Mesenchymal stem cell (in vitro differentiated cells and primary cell): ENCODE data around the gene NPIPB5. TPM values are rescaled to one million over a fixed set of nuclear protein-coding genes. Genes with fewer than 3 reads are reported as not detected.
"Not testable (repeated sequence)": the region's sequence is repeated elsewhere in the genome, so short reads cannot be mapped to it uniquely, and the experiment has no call there.

Experiments used
- DNase-seq: peaks from one replicate; pipeline ENCODE4 v3.0.0-alpha.2; 2013
- H2AFZ ChIP-seq: one replicate; pipeline ENCODE4 v1.6.1; 2013; ENCODE audit warnings: low read depth, mild to moderate bottlenecking, control low read depth, inconsistent platforms, low read length, moderate library complexity
- H2AK5ac ChIP-seq: 2 replicates; pipeline ENCODE4 v1.6.1; 2013; ENCODE audit warnings: low read length, moderate library complexity, mild to moderate bottlenecking, inconsistent platforms; ENCODE audit not compliant: severe bottlenecking
- H2BK120ac ChIP-seq: one replicate; pipeline ENCODE4 v1.6.1; 2013; ENCODE audit warnings: low read depth, mild to moderate bottlenecking, inconsistent platforms, low read length, moderate library complexity
- H2BK12ac ChIP-seq, 2 experiments: one replicate each; pipeline ENCODE4 v1.6.1; 2013; ENCODE audit warnings: inconsistent platforms in 2 of 2, low read length in 2 of 2, mild to moderate bottlenecking in 2 of 2, moderate library complexity in 2 of 2, control low read depth in 1 of 2
- H2BK15ac ChIP-seq: one replicate; pipeline ENCODE4 v1.6.1; 2013; ENCODE audit warnings: mild to moderate bottlenecking, low read depth, inconsistent platforms; ENCODE audit not compliant: poor library complexity, severe bottlenecking
- H2BK5ac ChIP-seq: 2 replicates; pipeline ENCODE4 v1.6.1; 2013; ENCODE audit warnings: low read depth, mild to moderate bottlenecking, low read length, control low read depth, inconsistent platforms; ENCODE audit not compliant: poor library complexity, severe bottlenecking
- H3K14ac ChIP-seq, 2 experiments: one replicate each; pipeline ENCODE4 v1.6.1; 2013; ENCODE audit warnings: inconsistent platforms in 2 of 2, low read length in 2 of 2, control low read depth in 1 of 2, mild to moderate bottlenecking in 1 of 2, moderate library complexity in 1 of 2
- H3K18ac ChIP-seq, 2 experiments: one replicate each; pipeline ENCODE4 v1.6.1; 2013; ENCODE audit warnings: inconsistent platforms in 2 of 2, low read length in 2 of 2, control low read depth in 1 of 2, low read depth in 1 of 2, mild to moderate bottlenecking in 1 of 2
- H3K23ac ChIP-seq, 2 experiments: one replicate each; pipeline ENCODE4 v1.6.1; 2013; ENCODE audit warnings: inconsistent platforms in 2 of 2, low read length in 2 of 2, mild to moderate bottlenecking in 2 of 2, moderate library complexity in 2 of 2, control low read depth in 1 of 2
- H3K27ac ChIP-seq: 2 replicates; pipeline ENCODE4 v1.5.1; 2013; ENCODE audit warnings: mild to moderate bottlenecking, moderate library complexity, low read length, control low read depth, inconsistent platforms; ENCODE audit not compliant: poor library complexity, severe bottlenecking
- H3K27me3 ChIP-seq, 2 experiments: 2 replicates each; pipeline versions ENCODE4 v1.6.1 to v1.7.0; 2013; ENCODE audit warnings: low read length in 2 of 2, mild to moderate bottlenecking in 2 of 2, moderate library complexity in 2 of 2, control low read depth in 1 of 2, inconsistent platforms in 1 of 2; ENCODE audit not compliant: control insufficient read depth in 1 of 2, insufficient read depth in 1 of 2
- H3K36me3 ChIP-seq, 2 experiments: 2 replicates each; pipeline versions ENCODE4 v1.6.1 to v1.7.0; 2013; ENCODE audit warnings: low read length in 2 of 2, control low read depth in 1 of 2, inconsistent platforms in 1 of 2, low read depth in 1 of 2, mild to moderate bottlenecking in 1 of 2; ENCODE audit not compliant: insufficient read depth in 2 of 2, control insufficient read depth in 1 of 2
- H3K4ac ChIP-seq, 2 experiments: one replicate each; pipeline ENCODE4 v1.6.1; 2013; ENCODE audit warnings: inconsistent platforms in 2 of 2, low read length in 2 of 2, mild to moderate bottlenecking in 2 of 2, moderate library complexity in 2 of 2, control low read depth in 1 of 2, low read depth in 1 of 2
- H3K4me1 ChIP-seq: 2 replicates; pipeline ENCODE4 v1.6.1; 2013; ENCODE audit warnings: low read depth, low read length, control low read depth; ENCODE audit not compliant: control insufficient read depth, insufficient read depth
- H3K4me2 ChIP-seq: 2 replicates; pipeline ENCODE4 v1.6.1; 2013; ENCODE audit warnings: low read length, mild to moderate bottlenecking, inconsistent platforms; ENCODE audit not compliant: poor library complexity, severe bottlenecking
- H3K4me3 ChIP-seq, 2 experiments: 2 replicates each; pipeline versions ENCODE4 v1.5.1 to v1.7.0; 2013; ENCODE audit warnings: low read length in 2 of 2, mild to moderate bottlenecking in 2 of 2, control low read depth in 1 of 2, low read depth in 1 of 2; ENCODE audit not compliant: insufficient read depth in 1 of 2
- H3K79me1 ChIP-seq: replicated peaks from 2 replicates; pipeline ENCODE4 v1.6.1; 2013; ENCODE audit warnings: mild to moderate bottlenecking, control low read depth, low read length, inconsistent platforms; ENCODE audit not compliant: poor library complexity, severe bottlenecking
- H3K9ac ChIP-seq: 2 replicates; pipeline ENCODE4 v1.7.0; 2013; ENCODE audit warnings: mild to moderate bottlenecking, low read length, moderate library complexity
- H3K9me3 ChIP-seq: 2 replicates; pipeline ENCODE4 v1.7.0; 2013; ENCODE audit warnings: mild to moderate bottlenecking, low read length; ENCODE audit not compliant: control insufficient read depth
- H4K8ac ChIP-seq: one replicate; pipeline ENCODE4 v1.6.1; 2013; ENCODE audit warnings: inconsistent platforms, mild to moderate bottlenecking, low read length, moderate library complexity
- H4K91ac ChIP-seq: one replicate; pipeline ENCODE4 v1.6.1; 2013; ENCODE audit warnings: mild to moderate bottlenecking, low read length, inconsistent platforms
- WGBS: methylation state at CpG from one replicate; pipeline ENCODE4 v1.1.7; 2013; ENCODE audit warnings: mixed read lengths; 5-methylcytosine and 5-hydroxymethylcytosine counted together
- small RNA-seq: library from polyadenylated mRNA; stranded (forward); fragments of <200 nt; extraction: miRNeasy Mini kit (QIAGEN cat#:217004); gene quantifications from one replicate; pipeline ENCODE3, GENCODE V24; 2013; ENCODE audit warnings: low read depth

Gene NPIPB5

DNA sequence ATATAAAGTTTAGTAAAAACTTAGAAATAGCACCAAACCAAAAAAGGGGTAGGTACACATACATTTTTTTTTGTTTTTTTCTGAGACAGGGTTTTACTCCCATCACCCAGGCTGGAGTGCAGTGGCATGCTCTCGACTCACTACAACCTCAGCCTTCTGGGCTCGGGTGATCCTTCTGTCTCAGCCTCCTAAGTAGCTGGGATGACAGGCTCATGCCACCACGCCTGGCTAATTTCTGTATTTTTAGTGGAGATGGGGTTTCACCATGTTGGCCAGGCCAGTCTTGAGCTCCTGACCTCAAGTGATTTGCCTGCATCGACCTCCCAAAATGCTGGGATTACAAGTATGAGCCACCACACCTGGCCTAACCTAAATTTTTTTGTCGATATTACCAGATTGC, 41.0 kb downstream of the NPIPB5 start:
- not testable (repeated sequence) for H3K23ac ChIP-seq, H3K9ac ChIP-seq, H3K4me3 ChIP-seq, H2AK5ac ChIP-seq, H3K18ac ChIP-seq, H3K27ac ChIP-seq, H3K4me2 ChIP-seq, H3K36me3 ChIP-seq, H3K79me1 ChIP-seq, H3K4me1 ChIP-seq, H3K4ac ChIP-seq, H2BK15ac ChIP-seq, H3K9me3 ChIP-seq, H2BK12ac ChIP-seq, H4K8ac ChIP-seq, H3K14ac ChIP-seq, H2BK120ac ChIP-seq, H4K91ac ChIP-seq, DNase-seq, H2AFZ ChIP-seq, H3K27me3 ChIP-seq, H2BK5ac ChIP-seq
- WGBS: 80% methylated on average over 5 of the region's 5 CpGs

DNA sequence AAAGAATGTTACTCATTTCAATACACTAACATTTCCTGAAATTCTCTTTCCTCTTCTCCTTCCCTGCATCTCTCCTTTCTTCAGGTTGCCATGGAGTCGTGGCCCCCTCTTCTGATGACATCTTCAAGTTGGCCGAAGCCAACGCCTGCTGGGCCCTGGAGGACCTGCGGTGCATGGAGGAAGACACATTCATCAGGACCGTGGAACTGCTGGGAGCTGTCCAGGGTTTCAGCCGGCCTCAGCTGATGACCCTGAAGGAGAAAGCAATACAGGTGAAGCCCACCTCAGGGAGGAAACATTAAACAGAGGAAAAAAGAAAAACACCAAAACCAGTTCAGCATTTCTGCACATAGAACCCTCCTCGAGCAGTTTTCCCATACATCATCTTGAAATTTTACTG, 46.1 kb downstream of the NPIPB5 start:
- not testable (repeated sequence) for H3K27me3 ChIP-seq, H4K8ac ChIP-seq, H2AK5ac ChIP-seq, H3K36me3 ChIP-seq, H3K4me1 ChIP-seq, H3K4ac ChIP-seq, H3K9ac ChIP-seq, H3K27ac ChIP-seq, H3K18ac ChIP-seq, H3K9me3 ChIP-seq, H3K4me3 ChIP-seq, H3K14ac ChIP-seq, H2BK15ac ChIP-seq, H3K23ac ChIP-seq, H3K4me2 ChIP-seq, H4K91ac ChIP-seq, H2AFZ ChIP-seq, H3K79me1 ChIP-seq, DNase-seq, H2BK12ac ChIP-seq, H2BK120ac ChIP-seq, H2BK5ac ChIP-seq
- whole genome bisulfite sequencing: no CpG with 5 or more reads among the region's 7 CpGs

Small RNA genes within 50 kb of the gene (small RNA-seq; reads per million reads assigned to genes)
- gene AC106788.1: not detected
